Esophagus squamous epithelium (tissue), 5 donors: Measurements from ENCODE around the gene ROCK2. TPM values are rescaled to one million over a fixed set of nuclear protein-coding genes. Genes with fewer than 3 reads are reported as not detected.
"Not testable (repeated sequence)": the region's sequence is repeated elsewhere in the genome, so short reads cannot be mapped to it uniquely, and the experiment has no call there.

Experiments used
- DNase-seq: peaks from one replicate; lab custom pipeline; 2025; lab: John Stamatoyannopoulos, UW
- H3K27ac ChIP-seq, 4 donors: fragments of 200-600 bp; sonication (generic); one replicate each; pipeline ENCODE4 v1.5.1; 2016 to 2019; ENCODE audit warnings: mild to moderate bottlenecking in 1 of 4
- H3K27me3 ChIP-seq, 4 donors: fragments of 200-600 bp; sonication (generic); 1 replicate in 3 of 4; 2 replicates in 1 of 4; pipeline versions ENCODE4 v1.5.1 to v1.6.0; 2017 to 2021; ENCODE audit warnings: antibody characterized with exemption in 1 of 4
- H3K36me3 ChIP-seq, 3 donors: fragments of 200-600 bp; sonication (generic); one replicate each; pipeline ENCODE4 v1.5.1; 2016 to 2019
- H3K4me1 ChIP-seq, 3 donors: fragments of 200-600 bp; sonication (generic); one replicate each; pipeline ENCODE4 v1.5.1; 2017 to 2019
- H3K4me3 ChIP-seq, 4 donors: fragments of 200-600 bp; sonication (generic); 1 replicate in 3 of 4; 2 replicates in 1 of 4; pipeline ENCODE4 v1.5.1; 2016 to 2019; ENCODE audit warnings: mild to moderate bottlenecking in 2 of 4, moderate library complexity in 1 of 4
- H3K9me3 ChIP-seq, 3 donors: fragments of 200-600 bp; sonication (generic); one replicate each; pipeline ENCODE4 v1.5.1; 2016 to 2019
- POLR2A ChIP-seq, 4 donors: fragments of 450-650 bp; IDR thresholded peaks; one replicate each; pipeline ENCODE4 v1.6.1; 2017; ENCODE audit warnings: antibody characterized with exemption in 4 of 4, mild to moderate bottlenecking in 4 of 4, moderate library complexity in 3 of 4
- WGBS, 2 donors: methylation state at CpG; one replicate each; pipeline ENCODE4 v1.1.5; 2018; 5-methylcytosine and 5-hydroxymethylcytosine counted together
- intact Hi-C: fragments of 100-400 bp; cut with DNase I; formaldehyde crosslinking; loops from one replicate; pipeline ENCODE4 v1.15.0; 2022
- total RNA-seq, 4 donors: library from RNA; depleted of rRNA; stranded (reverse); fragments of >200 nt; gene quantifications; one replicate each; pipeline ENCODE4 v1.1.0, GENCODE V29; 2016
- TF ChIP-seq, protein P1 (sequence below), 6 experiments: fragments of 450-650 bp in 4 of 6; fragments of 200-600 bp in 2 of 6; sonication (generic) in 2 of 6; IDR thresholded peaks; one replicate each; pipeline ENCODE4 v1.5.1; 2016 to 2019; ENCODE audit warnings: antibody characterized with exemption in 6 of 6, mild to moderate bottlenecking in 4 of 6, moderate library complexity in 4 of 6
- donor health status: DM: yes; HTN: yes; CAD: no.

Gene ROCK2
- total RNA-seq, 4 donors from 2014 or later: 15.2 to 50.5 (median 21.4) TPM

GRCh38 chr2:11267931-11268330, 76.5 kb downstream of the ROCK2 start:
- Histone ChIP-seq H3K27ac (no peak overlapping the region), H3K27me3 (no peaks in the 10 kb centered on the region), H3K36me3 (peaks cover 0 to 11% (median 0%) of the 10 kb centered on the region in 3 donors), H3K4me1 (no peaks in the 10 kb centered on the region), H3K9me3 (no peaks in the 10 kb centered on the region), H3K4me3 (no peak overlapping the region)
- TF ChIP-seq, protein P1, sequence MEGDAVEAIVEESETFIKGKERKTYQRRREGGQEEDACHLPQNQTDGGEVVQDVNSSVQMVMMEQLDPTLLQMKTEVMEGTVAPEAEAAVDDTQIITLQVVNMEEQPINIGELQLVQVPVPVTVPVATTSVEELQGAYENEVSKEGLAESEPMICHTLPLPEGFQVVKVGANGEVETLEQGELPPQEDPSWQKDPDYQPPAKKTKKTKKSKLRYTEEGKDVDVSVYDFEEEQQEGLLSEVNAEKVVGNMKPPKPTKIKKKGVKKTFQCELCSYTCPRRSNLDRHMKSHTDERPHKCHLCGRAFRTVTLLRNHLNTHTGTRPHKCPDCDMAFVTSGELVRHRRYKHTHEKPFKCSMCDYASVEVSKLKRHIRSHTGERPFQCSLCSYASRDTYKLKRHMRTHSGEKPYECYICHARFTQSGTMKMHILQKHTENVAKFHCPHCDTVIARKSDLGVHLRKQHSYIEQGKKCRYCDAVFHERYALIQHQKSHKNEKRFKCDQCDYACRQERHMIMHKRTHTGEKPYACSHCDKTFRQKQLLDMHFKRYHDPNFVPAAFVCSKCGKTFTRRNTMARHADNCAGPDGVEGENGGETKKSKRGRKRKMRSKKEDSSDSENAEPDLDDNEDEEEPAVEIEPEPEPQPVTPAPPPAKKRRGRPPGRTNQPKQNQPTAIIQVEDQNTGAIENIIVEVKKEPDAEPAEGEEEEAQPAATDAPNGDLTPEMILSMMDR (IDR thresholded peaks at IDR 0.05): no peak
- TF ChIP-seq POLR2A (IDR thresholded peaks at IDR 0.05): no peak
- 83 to 100% methylated on average over 1 to 2 of the region's 3 CpGs for WGBS, 2 donors
- no peak for DNase-seq
- intact Hi-C loops: no loop called here

- 95 to 100% methylated on average over 1 of the region's 1 CpG for WGBS, 2 donors
Measured at GRCh38 chr2:11264818-11265217, 79.6 kb downstream of the ROCK2 start.

DNA sequence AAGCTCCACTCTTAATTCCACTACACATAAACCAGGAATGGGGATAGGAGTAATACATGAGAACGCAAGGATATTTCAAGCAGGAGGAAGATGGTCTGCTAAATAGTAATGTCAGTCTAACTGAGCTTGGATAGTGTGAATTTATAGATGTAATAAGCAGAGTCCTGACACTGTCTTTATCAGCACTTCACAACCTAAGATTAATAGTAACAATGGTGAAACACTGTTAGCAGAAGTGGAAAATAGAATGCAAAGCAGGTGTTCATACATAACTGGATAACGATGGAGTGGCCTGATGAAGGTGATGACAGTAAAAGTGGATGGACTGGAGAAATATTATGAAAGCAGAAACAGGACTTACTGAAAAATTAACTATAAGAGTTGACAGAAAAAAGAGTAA, 80.4 kb downstream of the ROCK2 start:
- TF ChIP-seq, protein P1 (IDR thresholded peaks at IDR 0.05): no peak
- TF ChIP-seq POLR2A (IDR thresholded peaks at IDR 0.05): no peak
- intact Hi-C loops: no loop called here
- no peak overlapping the region for H3K4me3 ChIP-seq
- H3K27me3 ChIP-seq: no peaks in the 10 kb centered on the region
- no peaks in the 10 kb centered on the region for H3K36me3 ChIP-seq
- no peaks in the 10 kb centered on the region for H3K4me1 ChIP-seq
- DNase-seq: no peak
- no peaks in the 10 kb centered on the region for H3K9me3 ChIP-seq
- WGBS, 2 donors: 89 to 90% methylated on average over 2 of the region's 2 CpGs
- no peak overlapping the region for H3K27ac ChIP-seq

More at GRCh38 chr2:11264818-11265217, 79.6 kb downstream of the ROCK2 start:
- H3K27me3 ChIP-seq: no peaks in the 10 kb centered on the region
- H3K27ac ChIP-seq: no peak overlapping the region
- H3K4me1 ChIP-seq: no peaks in the 10 kb centered on the region
- TF ChIP-seq, protein P1 (IDR thresholded peaks at IDR 0.05): no peak
- no peak for TF ChIP-seq POLR2A (IDR thresholded peaks at IDR 0.05)
- intact Hi-C loops: no loop called here
- H3K36me3 ChIP-seq: peaks cover 0 to 6% (median 0%) of the 10 kb centered on the region in 3 donors
- no peak for DNase-seq
- no peaks in the 10 kb centered on the region for H3K9me3 ChIP-seq
- H3K4me3 ChIP-seq: no peak overlapping the region

- intact Hi-C loops: no loop called here
Measured at GRCh38 chr2:11263177-11263576, 81.3 kb downstream of the ROCK2 start.

DNA sequence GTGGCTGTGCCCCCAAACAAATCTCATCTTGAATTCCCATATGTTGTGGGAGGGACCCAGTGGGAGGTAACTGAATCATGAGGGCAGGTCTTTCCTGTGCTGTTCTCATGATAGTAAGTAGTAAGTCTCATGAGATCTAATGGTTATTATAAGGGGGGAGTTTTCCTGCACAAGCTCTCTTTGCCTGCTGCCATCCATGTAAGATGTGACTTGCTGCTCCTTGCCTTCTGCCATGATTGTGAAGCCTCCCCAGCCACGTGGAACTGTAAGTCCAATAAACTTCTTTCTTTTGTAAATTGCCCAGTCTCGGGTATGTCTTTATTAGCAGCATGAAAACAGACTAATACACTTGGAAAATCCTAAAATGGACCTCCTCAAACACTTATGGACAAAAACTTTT, 82.0 kb downstream of the ROCK2 start:
- H3K27me3 ChIP-seq, H3K9me3 ChIP-seq, H3K36me3 ChIP-seq, H3K4me1 ChIP-seq, intact Hi-C loops, H3K27ac ChIP-seq, DNase-seq, H3K4me3 ChIP-seq: not testable (repeated sequence)
- 83 to 93% methylated on average over 2 of the region's 2 CpGs for WGBS, 2 donors

More at GRCh38 chr2:11263177-11263576, 81.3 kb downstream of the ROCK2 start:
- Histone ChIP-seq H3K4me1 (no peaks in the 10 kb centered on the region), H3K4me3 (no peak overlapping the region), H3K27me3 (no peaks in the 10 kb centered on the region), H3K9me3 (no peaks in the 10 kb centered on the region), H3K36me3 (no peaks in the 10 kb centered on the region), H3K27ac (no peak overlapping the region)
- TF ChIP-seq, protein P1 (IDR thresholded peaks at IDR 0.05): no peak
- no peak for TF ChIP-seq POLR2A (IDR thresholded peaks at IDR 0.05)
- WGBS, 2 donors: 80 to 82% methylated on average over 1 of the region's 1 CpG
- no peak for DNase-seq

- H3K27me3 ChIP-seq, H3K27ac ChIP-seq, H3K4me3 ChIP-seq, intact Hi-C loops, H3K36me3 ChIP-seq, H3K4me1 ChIP-seq, H3K9me3 ChIP-seq, DNase-seq: not testable (repeated sequence)
- WGBS, 2 donors: 87 to 96% methylated on average over 7 to 9 of the region's 9 CpGs
Measured at GRCh38 chr2:11261564-11261963, 82.9 kb downstream of the ROCK2 start.
